HG03135 (cell line): ENCODE measurements around the gene NOL8.

ENCODE experiments used
- ATAC-seq: cut with Tn5 transposase; IDR thresholded peaks from one replicate; pipeline ENCODE4 v1.9.1; 2021; ENCODE audit warnings: mild to moderate bottlenecking, moderate library complexity; ENCODE audit not compliant: unreplicated experiment

NOL8 gene

GRCh38 chr9:92312887-92313623 lies 12.1 kb downstream of the NOL8 start:
- ATAC-seq: no peak

- no peak for ATAC-seq
These were observed 14.6 kb downstream of the NOL8 start for GRCh38 chr9:92310562-92310961.

DNA sequence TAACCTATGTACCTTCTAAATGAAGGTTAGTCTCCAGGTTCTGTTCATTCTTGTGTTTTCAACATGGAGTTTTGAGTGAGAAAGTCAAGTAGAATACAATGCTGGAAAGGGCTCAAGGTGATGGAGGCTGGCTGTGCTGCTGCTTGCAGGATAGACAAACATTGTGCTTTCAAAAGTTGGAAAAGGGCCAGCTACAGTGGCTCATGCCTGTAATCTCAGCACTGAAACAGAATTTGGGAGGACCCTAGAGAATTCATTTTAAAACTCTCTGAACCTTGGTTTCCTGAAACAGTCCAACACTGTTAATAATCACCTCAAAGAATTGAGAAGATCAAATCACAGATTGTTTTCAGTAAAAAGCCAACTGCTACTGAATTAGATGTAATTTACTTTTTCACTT lies 16.3 kb downstream of the NOL8 start:
- no peak for ATAC-seq

- no peak for ATAC-seq
These were observed 24.2 kb downstream of the NOL8 start for GRCh38 chr9:92300936-92301335.

DNA sequence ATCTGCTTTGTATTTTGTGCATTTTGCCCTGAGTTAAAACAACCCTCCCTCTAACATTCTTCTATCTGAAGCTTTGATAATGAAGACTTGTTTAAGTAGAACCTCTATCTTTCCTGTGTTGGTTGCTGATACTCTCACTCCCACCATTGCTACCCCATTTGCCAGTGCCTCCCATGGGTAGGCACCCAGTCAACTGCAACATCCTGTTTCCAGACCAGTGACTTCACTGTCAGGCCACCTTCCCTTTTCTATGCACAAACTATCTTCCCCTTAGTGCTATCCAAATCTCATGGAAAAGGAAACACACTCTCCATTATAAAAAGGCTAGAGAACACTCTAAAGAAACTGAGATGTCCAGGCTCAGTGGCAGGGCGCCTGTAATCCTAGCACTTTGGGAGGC lies 26.0 kb downstream of the NOL8 start:
- no peak for ATAC-seq

DNA sequence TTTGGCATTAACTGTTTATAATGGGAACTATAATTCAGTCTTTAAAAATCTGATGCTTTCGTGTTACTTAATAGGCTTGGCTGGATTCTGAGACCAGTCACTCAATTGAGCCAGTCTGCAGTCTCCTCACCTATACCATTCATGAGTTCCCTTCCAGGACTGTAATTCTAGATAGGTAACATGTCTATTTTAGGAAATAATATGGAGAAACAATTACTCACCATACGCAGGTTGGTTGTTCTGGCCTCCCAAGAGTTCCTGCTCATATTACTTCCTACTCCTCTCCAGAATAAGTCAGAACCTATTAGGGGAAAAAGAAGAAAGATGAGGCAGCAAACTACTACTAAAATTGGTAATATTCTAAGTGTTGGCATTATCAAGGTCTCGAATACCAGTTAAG lies 27.1 kb downstream of the NOL8 start:
- ATAC-seq: no peak

GRCh38 chr9:92297611-92298010 lies 27.5 kb downstream of the NOL8 start:
- no peak for ATAC-seq

DNA sequence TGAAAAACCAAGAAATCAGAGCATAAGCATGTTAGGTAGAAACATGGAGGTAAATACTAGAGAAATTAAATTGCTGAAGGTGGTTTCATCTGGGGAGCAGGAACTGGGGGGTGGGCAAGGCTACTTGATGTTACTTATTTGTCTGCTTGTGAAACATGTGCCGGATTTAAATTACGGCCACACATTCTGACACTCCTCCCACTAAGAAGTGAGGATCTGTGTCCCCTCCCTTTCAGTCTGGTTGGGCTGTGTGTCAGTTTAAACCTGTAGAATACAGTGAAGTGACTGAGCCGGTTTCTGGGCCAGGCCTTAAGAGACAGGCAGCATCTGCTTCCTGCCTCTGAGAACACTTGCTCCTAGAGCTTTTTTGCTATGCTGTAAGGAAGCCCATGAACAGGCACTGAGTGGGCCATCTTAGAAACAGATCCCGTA lies 29.3 kb downstream of the NOL8 start:
- ATAC-seq: no peak

DNA sequence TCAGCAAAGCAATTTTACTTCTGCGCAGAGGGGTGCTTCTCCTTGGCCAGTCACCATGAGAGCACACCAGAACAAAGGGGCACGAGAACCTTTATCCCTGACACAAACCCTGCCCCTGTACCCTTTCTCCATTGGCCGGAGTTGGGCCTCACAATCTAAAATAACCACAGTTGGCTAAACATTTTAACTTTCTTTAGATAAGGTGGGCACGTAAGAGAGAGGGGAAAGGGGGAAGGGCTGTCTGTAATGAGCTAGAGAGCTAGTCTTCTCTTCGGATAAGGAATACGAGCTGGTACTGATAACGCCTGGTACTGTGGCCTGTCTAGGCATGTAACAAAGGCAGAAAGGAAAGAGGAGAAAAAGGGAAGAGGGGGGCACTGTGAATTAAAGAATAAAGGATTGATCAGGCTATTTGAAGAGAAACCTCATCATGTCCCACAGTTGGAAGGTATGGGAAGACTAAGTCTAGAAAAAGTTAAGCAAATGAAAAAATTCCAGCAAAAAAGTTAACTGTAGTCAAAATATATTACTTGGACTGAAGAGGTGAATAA lies 29.8 kb downstream of the NOL8 start:
- no peak for ATAC-seq

- no peak for ATAC-seq
These were observed 30.9 kb downstream of the NOL8 start for GRCh38 chr9:92294297-92294676.

GRCh38 chr9:92293452-92294296 lies 31.5 kb downstream of the NOL8 start, which contains the start of gene IARS1:
Gene IARS1 (minus strand): TSS chr9:92293697. CDS start chr9:92289419, 4,278 bp downstream.
- ATAC-seq: peak; percentile 87

- no peak for ATAC-seq
These were observed 32.1 kb downstream of the NOL8 start for GRCh38 chr9:92293075-92293354.

DNA sequence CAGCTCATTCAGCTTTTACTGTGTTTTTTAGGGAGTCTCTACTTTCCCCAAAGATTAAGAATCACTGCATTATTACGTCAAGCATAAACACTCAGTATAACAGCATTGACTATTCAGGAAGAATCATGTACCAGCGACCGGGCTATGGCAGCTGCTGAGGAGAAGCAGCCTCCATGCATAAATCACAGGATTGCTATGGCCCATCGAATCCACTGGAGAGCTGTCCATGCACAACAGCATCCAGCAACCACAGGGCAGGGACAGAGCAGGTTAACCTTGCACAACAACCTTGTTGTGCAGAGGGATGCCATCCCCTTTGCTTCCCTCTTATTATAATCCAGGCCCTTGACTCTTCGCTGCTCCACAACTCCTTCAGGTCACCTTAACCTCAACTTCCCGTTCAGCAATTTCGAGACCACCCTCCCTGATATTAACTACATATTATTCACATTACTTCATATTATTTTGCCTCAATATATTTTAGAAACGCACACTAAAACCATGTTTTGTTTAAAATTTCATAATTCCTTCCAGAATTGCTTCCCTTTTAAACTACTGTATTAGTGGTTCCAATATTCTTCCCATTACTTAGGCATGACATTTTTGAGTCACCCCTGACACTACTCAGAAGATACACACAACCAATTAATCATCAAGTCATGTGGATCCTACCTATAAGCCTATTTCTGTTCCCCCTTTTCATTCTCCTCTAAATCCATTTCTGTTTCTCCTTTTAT lies 32.6 kb downstream of the NOL8 start:
- no peak for ATAC-seq

DNA sequence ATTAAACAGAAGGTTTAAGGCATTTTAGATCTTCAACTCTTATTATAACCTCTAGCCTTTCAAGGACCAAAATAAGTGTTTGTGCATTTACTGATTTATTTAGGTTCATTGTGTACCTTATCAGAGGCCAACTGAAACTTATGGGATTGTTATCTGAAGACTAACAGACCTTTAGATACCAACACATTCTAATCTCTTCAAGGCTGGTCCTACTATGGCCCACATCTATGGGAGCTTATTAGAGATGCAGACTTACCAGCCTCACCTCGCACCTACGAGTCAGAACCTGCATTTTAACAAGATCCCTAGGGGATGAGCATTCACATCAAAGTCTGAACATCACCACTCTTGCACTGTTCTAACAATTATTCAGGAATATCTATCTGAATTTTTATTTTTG lies 33.6 kb downstream of the NOL8 start:
- ATAC-seq: no peak

GRCh38 chr9:92290785-92291429 lies 34.2 kb downstream of the NOL8 start:
- ATAC-seq: no peak

GRCh38 chr9:92289708-92290390 lies 35.3 kb downstream of the NOL8 start:
- no peak for ATAC-seq

GRCh38 chr9:92279302-92279701 lies 45.8 kb downstream of the NOL8 start:
- no peak for ATAC-seq

- ATAC-seq: no peak
These were observed 47.0 kb downstream of the NOL8 start for GRCh38 chr9:92278110-92278509.

GRCh38 chr9:92276331-92277032 lies 48.7 kb downstream of the NOL8 start:
- ATAC-seq: no peak

GRCh38 chr9:92275541-92275940 lies 49.6 kb downstream of the NOL8 start:
- ATAC-seq: no peak
